ENCODE measurements around the gene CRACR2B. TPM values are rescaled to one million over a fixed set of nuclear protein-coding genes. Genes with fewer than 3 reads are reported as not detected.

CRACR2B gene
- total RNA-seq, 1 donor from 2014 or later: 34.3 TPM

GRCh38 chr11:867856-868358, 40.2 kb downstream of the CRACR2B start:
- intact Hi-C loops (cut with DNase I): no loop called here
- Histone ChIP-seq H3K27me3 (no peaks in the 10 kb centered on the region), H3K27ac (no peak overlapping the region), H3K9me3 (no peaks in the 10 kb centered on the region), H3K4me3 (no peak overlapping the region), H3K4me1 (no peaks in the 10 kb centered on the region), H3K36me3 (peaks cover 29% of the 10 kb centered on the region)
- ATAC-seq: no peak
- no peak for DNase-seq
- TF ChIP-seq CTCF (IDR thresholded peaks at IDR 0.05): no peak

GRCh38 chr11:868394-868793, 40.7 kb downstream of the CRACR2B start:
- no peak for DNase-seq
- intact Hi-C loops (cut with DNase I): no loop called here
- no peaks in the 10 kb centered on the region for H3K27me3 ChIP-seq
- H3K4me3 ChIP-seq: no peak overlapping the region
- no peak overlapping the region for H3K27ac ChIP-seq
- no peak for TF ChIP-seq CTCF (IDR thresholded peaks at IDR 0.05)
- peaks cover 29% of the 10 kb centered on the region for H3K36me3 ChIP-seq
- H3K9me3 ChIP-seq: no peaks in the 10 kb centered on the region
- ATAC-seq: no peak
- no peaks in the 10 kb centered on the region for H3K4me1 ChIP-seq

GRCh38 chr11:868802-869201, 41.1 kb downstream of the CRACR2B start:
- Histone ChIP-seq H3K9me3 (no peaks in the 10 kb centered on the region), H3K4me1 (no peaks in the 10 kb centered on the region), H3K36me3 (peaks cover 29% of the 10 kb centered on the region), H3K27me3 (no peaks in the 10 kb centered on the region), H3K4me3 (no peak overlapping the region), H3K27ac (no peak overlapping the region)
- no peak for TF ChIP-seq CTCF (IDR thresholded peaks at IDR 0.05)
- DNase-seq: no peak
- ATAC-seq: no peak
- intact Hi-C loops (cut with DNase I): no loop called here

- intact Hi-C loops (cut with DNase I): no loop called here
- H3K4me1 ChIP-seq: no peaks in the 10 kb centered on the region
- DNase-seq (no peak), ATAC-seq (peak; percentile 1)
- TF ChIP-seq CTCF (IDR thresholded peaks at IDR 0.05): no peak
- no peak overlapping the region for H3K4me3 ChIP-seq
- no peaks in the 10 kb centered on the region for H3K9me3 ChIP-seq
- peaks cover 24% of the 10 kb centered on the region for H3K36me3 ChIP-seq
- no peak overlapping the region for H3K27ac ChIP-seq
- no peaks in the 10 kb centered on the region for H3K27me3 ChIP-seq
Observed at GRCh38 chr11:869399-870126, 41.8 kb downstream of the CRACR2B start.

GRCh38 chr11:870127-870413, 42.4 kb downstream of the CRACR2B start:
- DNase-seq (no peak), ATAC-seq (peak; percentile 1)
- intact Hi-C loops (cut with DNase I): no loop called here
- Histone ChIP-seq H3K27ac (no peak overlapping the region), H3K36me3 (peaks cover 21% of the 10 kb centered on the region), H3K4me3 (no peak overlapping the region), H3K27me3 (no peaks in the 10 kb centered on the region), H3K9me3 (no peaks in the 10 kb centered on the region), H3K4me1 (no peaks in the 10 kb centered on the region)
- TF ChIP-seq CTCF (IDR thresholded peaks at IDR 0.05): no peak

- no peak for ATAC-seq
- no peaks in the 10 kb centered on the region for H3K4me1 ChIP-seq
- TF ChIP-seq CTCF (IDR thresholded peaks at IDR 0.05): no peak
- H3K27ac ChIP-seq: no peak overlapping the region
- H3K27me3 ChIP-seq: no peaks in the 10 kb centered on the region
- peaks cover 18% of the 10 kb centered on the region for H3K36me3 ChIP-seq
- no peak for DNase-seq
- H3K4me3 ChIP-seq: no peak overlapping the region
- H3K9me3 ChIP-seq: no peaks in the 10 kb centered on the region
- intact Hi-C loops (cut with DNase I): no loop called here
Observed at GRCh38 chr11:870418-870817, 42.7 kb downstream of the CRACR2B start.
